Breast epithelium (tissue), 4 donors: ENCODE data around the gene CCDC71L. TPM values are rescaled to one million over a fixed set of nuclear protein-coding genes. Genes with fewer than 3 reads are reported as not detected.

Experiments
- DNase-seq, 2 donors: peaks; one replicate each; pipeline ENCODE4 v3.0.0-alpha.2; 2019; ENCODE audit warnings: low spot score in 2 of 2
- H3K27ac ChIP-seq, 2 donors: fragments of 200-600 bp; sonication (generic) in 1 of 2; one replicate each; pipeline ENCODE4 v1.5.1; 2016 to 2019; ENCODE audit warnings: mild to moderate bottlenecking in 1 of 2
- H3K27me3 ChIP-seq, 2 donors: fragments of 200-600 bp; sonication (generic) in 1 of 2; one replicate each; pipeline versions ENCODE4 v1.5.1 to v1.6.0; 2017 to 2019; ENCODE audit warnings: control low read depth in 1 of 2, mild to moderate bottlenecking in 1 of 2
- H3K36me3 ChIP-seq: fragments of 200-600 bp; one replicate; pipeline ENCODE4 v1.5.1; 2019
- H3K4me1 ChIP-seq, 2 donors: fragments of 200-600 bp; sonication (generic); one replicate each; pipeline ENCODE4 v1.5.1; 2016 to 2019; ENCODE audit warnings: control low read depth in 1 of 2
- H3K4me3 ChIP-seq, 3 donors: fragments of 200-600 bp; sonication (generic); 1 replicate in 2 of 3; 2 replicates in 1 of 3; pipeline ENCODE4 v1.5.1; 2016 to 2019; ENCODE audit warnings: mild to moderate bottlenecking in 3 of 3, moderate library complexity in 2 of 3
- H3K9me3 ChIP-seq, 2 donors: fragments of 200-600 bp; sonication (generic) in 1 of 2; one replicate each; pipeline ENCODE4 v1.5.1; 2016 to 2019; ENCODE audit warnings: control low read depth in 1 of 2
- POLR2A ChIP-seq: fragments of 450-650 bp; IDR thresholded peaks from one replicate; pipeline ENCODE4 v1.6.1; 2016; ENCODE audit warnings: antibody characterized with exemption, mild to moderate bottlenecking, moderate library complexity
- POLR2AphosphoS5 ChIP-seq, 3 donors: sonication (generic); formaldehyde crosslinking; IDR thresholded peaks; one replicate each; pipeline ENCODE4 v1.6.1; 2017; ENCODE audit warnings: antibody characterized with exemption in 3 of 3
- intact Hi-C: fragments of 100-400 bp; cut with DNase I; formaldehyde crosslinking; loops from one replicate; pipeline ENCODE4 v1.15.1; 2023; ENCODE audit warnings: low total_unique reads
- total RNA-seq, 3 donors: library from RNA; depleted of rRNA; stranded (reverse); fragments of >200 nt; gene quantifications; one replicate each; pipeline ENCODE4 v1.1.0, GENCODE V29; 2016
- TF ChIP-seq, protein P1 (sequence below), 3 donors: fragments of 450-650 bp; IDR thresholded peaks; one replicate each; pipeline ENCODE4 v1.5.1; 2016 to 2017; ENCODE audit warnings: antibody characterized with exemption in 3 of 3, mild to moderate bottlenecking in 3 of 3, moderate library complexity in 3 of 3

Gene CCDC71L
- total RNA-seq, 3 donors from 2014 or later = 29.9 to 69.4 (median 59.0) TPM

DNA sequence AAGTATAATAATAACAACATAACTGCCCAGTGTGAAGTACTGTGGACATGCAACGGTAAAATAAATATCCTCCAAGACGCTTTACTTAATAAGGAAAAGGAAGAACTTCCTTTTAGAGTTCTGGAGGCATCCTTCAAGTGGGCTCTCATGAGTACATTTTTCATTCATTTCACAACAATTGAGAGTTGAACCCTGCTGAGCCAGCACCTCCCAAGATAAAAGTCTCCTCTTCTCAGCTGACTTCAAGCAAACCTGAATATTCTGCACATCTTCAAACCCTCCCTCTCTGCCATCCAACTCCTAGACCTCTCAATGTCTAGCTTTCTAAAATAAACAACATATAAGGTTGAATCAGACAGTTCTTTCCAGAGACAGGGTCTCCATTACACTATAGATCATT, 7.5 kb downstream of the CCDC71L start:
- intact Hi-C loops = no loop called here
- no peak for DNase-seq

GRCh38 chr7:106652909-106653308, 8.0 kb downstream of the CCDC71L start:
- TF ChIP-seq POLR2AphosphoS5 (IDR thresholded peaks at IDR 0.05) = no peak
- TF ChIP-seq, protein P1, sequence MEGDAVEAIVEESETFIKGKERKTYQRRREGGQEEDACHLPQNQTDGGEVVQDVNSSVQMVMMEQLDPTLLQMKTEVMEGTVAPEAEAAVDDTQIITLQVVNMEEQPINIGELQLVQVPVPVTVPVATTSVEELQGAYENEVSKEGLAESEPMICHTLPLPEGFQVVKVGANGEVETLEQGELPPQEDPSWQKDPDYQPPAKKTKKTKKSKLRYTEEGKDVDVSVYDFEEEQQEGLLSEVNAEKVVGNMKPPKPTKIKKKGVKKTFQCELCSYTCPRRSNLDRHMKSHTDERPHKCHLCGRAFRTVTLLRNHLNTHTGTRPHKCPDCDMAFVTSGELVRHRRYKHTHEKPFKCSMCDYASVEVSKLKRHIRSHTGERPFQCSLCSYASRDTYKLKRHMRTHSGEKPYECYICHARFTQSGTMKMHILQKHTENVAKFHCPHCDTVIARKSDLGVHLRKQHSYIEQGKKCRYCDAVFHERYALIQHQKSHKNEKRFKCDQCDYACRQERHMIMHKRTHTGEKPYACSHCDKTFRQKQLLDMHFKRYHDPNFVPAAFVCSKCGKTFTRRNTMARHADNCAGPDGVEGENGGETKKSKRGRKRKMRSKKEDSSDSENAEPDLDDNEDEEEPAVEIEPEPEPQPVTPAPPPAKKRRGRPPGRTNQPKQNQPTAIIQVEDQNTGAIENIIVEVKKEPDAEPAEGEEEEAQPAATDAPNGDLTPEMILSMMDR (IDR thresholded peaks at IDR 0.05) = no peak
- no peak for TF ChIP-seq POLR2A
- intact Hi-C loops = no loop called here
- Histone ChIP-seq H3K4me1 (peaks cover 0 to 3% of the 10 kb centered on the region in 2 donors), H3K4me3 (no peak overlapping the region), H3K9me3 (no peaks in the 10 kb centered on the region), H3K27ac (no peak overlapping the region), H3K36me3 (no peaks in the 10 kb centered on the region), H3K27me3 (no peaks in the 10 kb centered on the region)
- DNase-seq = no peak

More for the DNA sequence above, 7.5 kb downstream of the CCDC71L start:
- Histone ChIP-seq H3K36me3 (no peaks in the 10 kb centered on the region), H3K4me3 (no peak overlapping the region), H3K4me1 (peaks cover 0 to 9% of the 10 kb centered on the region in 2 donors), H3K9me3 (no peaks in the 10 kb centered on the region), H3K27ac (no peak overlapping the region), H3K27me3 (no peaks in the 10 kb centered on the region)
- TF ChIP-seq POLR2A = no peak
- no peak for TF ChIP-seq POLR2AphosphoS5 (IDR thresholded peaks at IDR 0.05)
- TF ChIP-seq, protein P1 (IDR thresholded peaks at IDR 0.05) = no peak

DNA sequence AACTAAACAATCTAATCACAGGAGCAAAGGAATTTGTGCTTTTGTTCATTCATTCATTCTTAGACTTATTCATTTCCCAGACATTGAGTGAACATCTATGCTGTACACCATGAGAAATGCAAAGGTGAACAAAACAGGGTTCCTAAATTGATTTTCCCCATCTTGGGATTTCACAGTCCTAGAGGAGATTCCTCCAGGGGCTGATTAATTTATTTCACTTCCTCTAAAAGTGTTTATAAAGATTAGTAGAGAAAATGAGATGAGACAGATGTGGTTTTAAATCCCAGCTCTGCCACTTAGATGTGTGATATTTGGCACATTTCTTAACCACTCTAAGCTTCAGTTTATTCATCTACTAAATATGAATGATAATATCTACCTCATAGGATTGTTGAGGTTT, 8.9 kb downstream of the CCDC71L start:
- TF ChIP-seq, protein P1 (IDR thresholded peaks at IDR 0.05) = no peak
- TF ChIP-seq POLR2AphosphoS5 (IDR thresholded peaks at IDR 0.05) (no peak), POLR2A (no peak)
- DNase-seq = no peak
- no peaks in the 10 kb centered on the region for H3K36me3 ChIP-seq
- no peak overlapping the region for H3K4me3 ChIP-seq
- no peak overlapping the region for H3K27ac ChIP-seq
- no peaks in the 10 kb centered on the region for H3K4me1 ChIP-seq
- H3K27me3 ChIP-seq = no peaks in the 10 kb centered on the region
- intact Hi-C loops = no loop called here
- no peaks in the 10 kb centered on the region for H3K9me3 ChIP-seq

DNA sequence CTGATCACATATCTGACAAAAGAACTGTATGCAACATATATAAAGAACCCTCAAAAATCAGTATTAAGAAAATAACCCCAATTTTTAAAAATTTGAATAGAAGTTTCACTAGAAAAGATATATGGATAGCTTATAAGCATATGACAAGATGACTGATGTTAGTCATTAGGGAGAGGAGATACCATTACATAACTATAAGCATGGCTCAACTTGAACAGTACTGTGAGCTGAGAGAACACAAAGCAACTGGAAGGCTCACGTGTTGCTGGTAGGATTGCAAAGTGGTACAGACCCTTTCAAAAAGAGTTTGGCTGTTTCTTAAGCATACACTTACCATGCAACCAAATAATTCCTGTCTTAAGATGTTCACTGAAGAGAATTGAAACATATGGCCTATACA, 14.7 kb downstream of the CCDC71L start:
- TF ChIP-seq, protein P1 (IDR thresholded peaks at IDR 0.05) = no peak
- intact Hi-C loops = no loop called here
- H3K4me1 ChIP-seq = no peaks in the 10 kb centered on the region

GRCh38 chr7:106644999-106645398, 16.0 kb downstream of the CCDC71L start:
- Histone ChIP-seq H3K9me3 (no peaks in the 10 kb centered on the region), H3K27me3 (no peaks in the 10 kb centered on the region), H3K4me1 (no peaks in the 10 kb centered on the region), H3K27ac (no peak overlapping the region), H3K4me3 (no peak overlapping the region), H3K36me3 (no peaks in the 10 kb centered on the region)
- intact Hi-C loops = no loop called here
- TF ChIP-seq, protein P1 (IDR thresholded peaks at IDR 0.05) = no peak
- no peak for TF ChIP-seq POLR2A
- TF ChIP-seq POLR2AphosphoS5 (IDR thresholded peaks at IDR 0.05) = no peak
- DNase-seq = no peak

More for the DNA sequence above, 14.7 kb downstream of the CCDC71L start:
- Histone ChIP-seq H3K27ac (no peak overlapping the region), H3K36me3 (no peaks in the 10 kb centered on the region), H3K27me3 (no peaks in the 10 kb centered on the region), H3K4me3 (no peak overlapping the region), H3K9me3 (no peaks in the 10 kb centered on the region)
- DNase-seq = no peak
